Fibroblast of lung (primary cell): ENCODE data around the gene DIS3L2.

Experiments used
- EZH2 ChIP-seq: IDR thresholded peaks from 2 replicates; pipeline ENCODE4 v1.5.1; 2012; ENCODE audit warnings: low read length, control low read depth, mild to moderate bottlenecking; ENCODE audit errors: missing control alignments
- TF ChIP-seq, protein P1 (sequence below), 2 donors: IDR thresholded peaks in 1 of 2; conservative IDR thresholded peaks in 1 of 2; 1 replicate in 1 of 2; 2 replicates in 1 of 2; pipeline ENCODE4 v1.5.1; 2011 to 2012; ENCODE audit warnings: low read length in 2 of 2, control low read depth in 1 of 2, inconsistent platforms in 1 of 2, low read depth in 1 of 2, mild to moderate bottlenecking in 1 of 2

- no peak for TF ChIP-seq EZH2
- TF ChIP-seq, protein P1, sequence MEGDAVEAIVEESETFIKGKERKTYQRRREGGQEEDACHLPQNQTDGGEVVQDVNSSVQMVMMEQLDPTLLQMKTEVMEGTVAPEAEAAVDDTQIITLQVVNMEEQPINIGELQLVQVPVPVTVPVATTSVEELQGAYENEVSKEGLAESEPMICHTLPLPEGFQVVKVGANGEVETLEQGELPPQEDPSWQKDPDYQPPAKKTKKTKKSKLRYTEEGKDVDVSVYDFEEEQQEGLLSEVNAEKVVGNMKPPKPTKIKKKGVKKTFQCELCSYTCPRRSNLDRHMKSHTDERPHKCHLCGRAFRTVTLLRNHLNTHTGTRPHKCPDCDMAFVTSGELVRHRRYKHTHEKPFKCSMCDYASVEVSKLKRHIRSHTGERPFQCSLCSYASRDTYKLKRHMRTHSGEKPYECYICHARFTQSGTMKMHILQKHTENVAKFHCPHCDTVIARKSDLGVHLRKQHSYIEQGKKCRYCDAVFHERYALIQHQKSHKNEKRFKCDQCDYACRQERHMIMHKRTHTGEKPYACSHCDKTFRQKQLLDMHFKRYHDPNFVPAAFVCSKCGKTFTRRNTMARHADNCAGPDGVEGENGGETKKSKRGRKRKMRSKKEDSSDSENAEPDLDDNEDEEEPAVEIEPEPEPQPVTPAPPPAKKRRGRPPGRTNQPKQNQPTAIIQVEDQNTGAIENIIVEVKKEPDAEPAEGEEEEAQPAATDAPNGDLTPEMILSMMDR (conservative IDR thresholded peaks at IDR 0.05 in 1 of 2, IDR thresholded peaks at IDR 0.05 in 1 of 2; ENCODE audit: low read depth in 1 of 2, low read length in 2 of 2), result no peak
These were observed 31.4 kb downstream of the DIS3L2 start for GRCh38 chr2:231992888-231993287.
